GM18508 (cell line): ENCODE results near the gene TRNP1.
"Not testable (repeated sequence)": the region's sequence is repeated elsewhere in the genome, so short reads cannot be mapped to it uniquely, and the experiment has no call there.

Experiments
- ATAC-seq: cut with Tn5 transposase; IDR thresholded peaks from one replicate; pipeline ENCODE4 v1.9.1; 2021; ENCODE audit warnings: moderate number of reproducible peaks; ENCODE audit not compliant: insufficient read depth, unreplicated experiment

Gene TRNP1

DNA sequence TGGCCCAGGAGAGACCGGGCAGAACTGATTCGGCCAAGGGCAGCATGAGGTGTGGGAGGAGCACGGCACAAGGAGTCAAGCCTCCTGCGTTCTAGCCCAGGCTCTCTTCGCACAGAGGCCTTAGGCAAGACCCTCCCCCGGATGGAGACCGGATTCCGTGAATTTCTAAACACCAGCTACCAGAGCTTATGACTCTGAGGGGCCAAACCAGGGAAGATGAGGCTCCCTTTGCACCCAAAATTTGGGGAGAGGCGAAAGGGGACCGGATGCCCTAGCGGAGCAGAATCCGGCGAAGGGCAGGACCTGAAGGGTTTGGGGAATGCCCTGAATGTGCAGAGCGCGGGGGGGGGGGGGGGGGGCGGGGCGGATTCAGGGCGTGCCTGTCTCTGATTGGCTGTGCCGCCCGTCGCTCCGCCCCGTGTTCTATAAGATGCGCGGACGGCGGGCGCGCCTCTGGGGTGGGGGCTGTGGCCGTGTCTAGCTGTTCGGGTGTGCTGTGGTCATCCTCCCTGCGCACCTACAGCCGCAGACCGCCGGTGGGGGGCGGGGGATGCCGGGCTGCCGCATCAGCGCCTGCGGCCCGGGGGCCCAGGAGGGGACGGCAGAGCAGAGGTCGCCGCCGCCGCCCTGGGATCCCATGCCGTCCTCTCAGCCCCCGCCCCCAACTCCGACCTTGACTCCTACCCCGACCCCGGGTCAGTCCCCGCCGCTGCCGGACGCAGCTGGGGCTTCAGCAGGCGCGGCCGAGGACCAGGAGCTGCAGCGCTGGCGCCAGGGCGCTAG lies at the start of gene TRNP1:
TRNP1 (plus strand) TSS at position 456 of the 783 bp plus-strand sequence; CDS start at position 551, 95 bp downstream.
- ATAC-seq, result no peak

GRCh38 chr1:26945138-26945537 lies 48.4 kb upstream of the TRNP1 start:
- ATAC-seq, result no peak

DNA sequence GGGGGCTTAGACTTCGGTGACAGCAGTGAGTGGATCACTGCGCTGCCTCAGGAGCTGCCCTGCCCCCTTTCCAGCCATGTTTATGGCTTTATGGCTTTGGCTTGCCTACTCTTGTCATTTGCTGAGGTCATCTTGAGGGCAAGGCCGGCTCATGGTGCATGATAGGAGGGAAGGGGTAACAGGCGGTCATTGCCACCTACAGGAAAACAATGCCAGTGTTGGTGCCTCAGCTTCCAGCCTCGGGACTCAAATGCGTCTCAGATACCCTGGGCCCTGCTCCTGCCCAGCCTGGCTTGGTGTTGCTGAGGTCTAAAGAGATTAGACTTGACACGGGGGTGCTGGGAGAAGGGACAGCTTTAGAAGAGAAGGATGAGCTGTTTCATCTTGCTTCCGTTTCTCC lies 47.8 kb upstream of the TRNP1 start:
- ATAC-seq, result no peak

DNA sequence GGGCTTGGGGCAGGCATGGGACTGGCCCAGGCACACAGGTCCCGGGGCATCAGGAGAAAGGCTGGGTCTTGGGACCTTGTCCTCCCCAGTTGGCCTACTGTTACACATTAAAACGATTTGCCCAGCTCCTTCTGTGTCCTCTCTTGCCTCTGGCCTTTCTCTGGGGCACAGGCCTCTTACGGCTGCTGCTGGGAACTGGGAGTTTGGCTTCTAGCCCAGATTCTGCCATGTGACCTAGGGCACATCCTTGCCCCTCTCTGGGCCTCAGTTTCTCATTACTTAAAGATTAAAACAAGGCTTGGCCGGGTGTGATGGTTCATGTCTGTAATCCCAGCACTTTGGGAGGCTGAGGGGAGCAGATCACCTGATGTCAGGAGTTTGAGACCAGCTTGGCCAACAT lies 47.2 kb upstream of the TRNP1 start:
- ATAC-seq, result no peak

DNA sequence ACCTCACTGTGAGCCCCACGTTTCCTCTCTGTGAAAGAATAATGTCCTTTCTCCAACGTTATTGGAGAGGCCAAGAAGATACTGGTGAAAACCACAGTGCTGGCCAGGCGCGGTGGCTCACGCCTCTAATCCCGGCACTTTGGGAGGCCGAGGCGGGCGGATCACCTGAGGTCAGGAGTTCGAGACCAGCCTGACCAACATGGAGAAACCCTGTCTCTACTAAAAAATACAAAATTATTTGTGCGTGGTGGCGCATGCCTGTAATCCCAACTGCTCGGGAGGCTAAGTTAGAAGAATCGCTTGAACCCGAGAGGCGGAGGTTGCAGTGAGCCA lies 44.8 kb upstream of the TRNP1 start:
- not testable (repeated sequence) for ATAC-seq

DNA sequence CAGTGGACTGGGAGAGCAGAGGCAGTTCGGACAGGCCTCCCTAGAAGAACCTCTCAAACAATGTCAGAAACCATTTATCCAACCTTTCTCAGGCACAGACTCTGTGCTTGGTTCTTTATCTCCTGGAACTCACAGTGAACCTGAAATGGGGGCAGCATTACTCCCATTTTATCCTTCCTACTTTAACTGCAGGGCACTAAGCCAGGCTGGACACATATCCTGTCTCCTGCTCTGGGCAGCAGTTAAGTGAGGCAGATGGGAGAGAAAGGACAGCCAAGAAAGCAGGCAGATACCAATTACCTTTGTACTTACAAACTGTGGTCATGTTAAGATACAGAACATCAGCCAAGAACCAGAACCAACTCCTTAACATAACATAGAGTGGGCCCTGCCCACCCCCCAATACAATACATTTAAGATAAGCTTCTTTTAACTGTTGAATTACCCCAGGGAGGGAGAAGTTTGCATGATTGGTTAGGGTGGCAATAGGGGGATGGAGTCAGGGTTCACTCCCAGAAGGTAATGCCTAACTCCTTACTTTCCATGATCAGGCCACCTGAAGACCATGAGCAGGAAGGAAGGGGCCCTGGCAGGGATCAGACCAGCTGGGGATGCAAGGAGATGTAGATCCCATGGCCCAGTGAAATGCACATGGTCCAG lies 44.1 kb upstream of the TRNP1 start:
- no peak for ATAC-seq

DNA sequence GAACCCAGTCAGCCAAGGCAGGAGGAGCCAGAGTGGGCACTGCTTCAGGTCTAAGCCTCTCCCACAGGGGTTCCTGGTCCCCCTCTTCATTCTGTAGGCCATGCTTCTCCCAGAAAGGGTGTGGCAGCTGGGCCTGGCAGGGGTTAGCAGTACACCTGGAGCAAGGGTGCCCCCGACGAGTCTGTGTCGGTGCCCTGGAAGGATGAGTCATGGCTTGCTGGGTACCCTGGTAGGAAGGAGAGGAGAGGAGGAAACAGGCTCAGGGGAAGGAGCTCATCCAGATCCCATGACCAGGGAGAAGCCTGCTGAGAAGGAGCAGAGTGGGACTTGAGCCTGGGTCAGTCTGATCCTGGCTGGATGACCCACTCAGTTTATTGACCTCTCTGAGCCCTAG lies 43.6 kb upstream of the TRNP1 start:
- no peak for ATAC-seq

DNA sequence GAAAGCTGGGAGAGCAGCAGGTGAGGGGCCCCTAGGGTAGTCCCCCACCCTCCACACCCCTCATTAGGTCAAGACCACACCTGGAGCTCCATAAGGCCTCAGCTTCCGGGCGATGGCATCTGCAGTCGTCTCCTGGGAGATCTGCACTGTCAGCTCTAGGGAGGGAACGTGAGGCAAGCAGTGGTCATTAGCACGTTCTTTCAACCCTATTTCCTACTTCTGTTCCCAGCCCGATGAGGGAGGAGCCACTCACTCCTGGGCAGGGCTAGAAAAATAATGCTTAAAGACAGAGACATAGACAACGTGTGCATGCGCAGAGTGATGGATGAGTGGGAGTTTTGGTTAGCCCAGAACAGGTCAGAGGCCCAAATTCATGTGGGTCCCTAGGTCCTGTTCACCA lies 42.9 kb upstream of the TRNP1 start:
- no peak for ATAC-seq

- no peak for ATAC-seq
Measured at GRCh38 chr1:26951216-26951615, 42.3 kb upstream of the TRNP1 start.

DNA sequence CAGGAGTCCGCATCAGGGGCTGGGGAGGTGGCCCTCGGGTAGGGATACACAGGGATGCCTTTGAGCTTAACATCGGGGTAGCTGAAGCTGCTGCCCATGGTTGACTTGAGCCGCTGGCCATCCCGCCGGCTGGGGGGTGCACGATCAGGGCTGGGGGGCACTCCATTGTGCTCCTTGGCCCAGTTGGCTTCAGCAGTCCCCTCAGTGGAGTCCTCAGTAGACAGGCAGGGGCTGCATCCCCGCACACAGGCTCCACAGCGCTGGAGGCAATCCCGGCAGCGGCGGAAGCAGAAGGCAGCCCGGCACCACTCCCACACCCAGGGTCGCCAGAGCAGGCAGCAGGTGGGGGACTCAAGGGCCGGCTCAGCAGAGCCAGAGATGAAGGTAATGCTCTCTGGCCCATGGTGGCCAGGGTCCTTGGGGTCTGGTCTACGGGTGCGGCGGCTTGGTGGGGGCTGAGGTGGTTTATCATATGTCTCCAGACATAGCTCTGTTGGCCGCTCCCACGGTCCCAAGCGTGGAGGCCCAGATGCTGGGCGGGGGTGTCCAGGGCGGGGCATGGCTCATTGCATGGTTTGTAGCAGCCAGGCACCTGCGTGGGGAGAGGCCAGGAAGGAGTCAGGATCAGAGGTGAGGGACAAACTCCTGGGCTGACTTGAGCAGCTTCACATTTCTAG lies 41.5 kb upstream of the TRNP1 start:
- no peak for ATAC-seq

GRCh38 chr1:26953374-26953773 lies 40.1 kb upstream of the TRNP1 start:
- no peak for ATAC-seq

DNA sequence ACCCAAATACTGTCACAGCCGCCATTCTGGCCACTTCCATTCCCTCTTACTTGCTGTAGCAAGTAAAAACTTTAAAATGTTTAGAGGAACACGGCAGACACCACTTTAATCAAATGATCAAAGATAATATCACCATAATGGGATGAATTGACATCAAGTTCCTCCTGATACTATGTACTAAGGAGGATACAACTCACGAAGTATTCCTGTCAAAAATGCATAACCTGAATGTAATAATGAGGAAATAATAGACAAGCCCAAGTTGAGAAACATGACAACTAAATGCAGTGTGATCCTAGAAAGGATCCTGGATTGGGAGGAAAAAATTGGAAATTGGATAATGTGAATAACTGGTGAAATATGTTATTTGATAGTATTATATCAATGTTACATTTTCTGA lies 37.2 kb upstream of the TRNP1 start:
- ATAC-seq, result no peak

- ATAC-seq, result no peak
Measured at GRCh38 chr1:26957306-26957705, 36.2 kb upstream of the TRNP1 start.

DNA sequence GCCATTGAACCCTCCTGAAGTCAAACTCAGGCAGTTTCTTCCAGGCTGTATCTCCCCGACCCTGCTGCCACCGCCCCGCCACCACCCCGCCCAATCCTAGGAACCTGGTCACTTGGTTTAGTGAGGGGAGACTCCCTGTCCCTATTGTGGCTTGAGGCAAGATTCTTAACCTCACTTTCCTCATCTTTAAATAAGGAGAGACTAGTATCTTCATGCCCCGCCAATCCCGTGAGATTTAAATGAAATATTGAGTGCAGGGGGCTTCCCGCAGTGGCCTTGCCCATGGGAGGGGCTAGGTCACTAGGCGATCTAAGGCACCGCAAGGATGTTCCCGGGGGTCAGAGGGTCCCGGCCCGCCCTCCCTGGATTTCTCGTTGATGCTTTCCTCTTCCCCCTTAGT lies 34.2 kb upstream of the TRNP1 start:
- no peak for ATAC-seq

GRCh38 chr1:26959722-26960624 lies 33.5 kb upstream of the TRNP1 start, which contains the start of gene KDF1:
KDF1 (minus strand) TSS chr1:26960468; CDS start chr1:26952380, 8,088 bp downstream.
- no peak for ATAC-seq

DNA sequence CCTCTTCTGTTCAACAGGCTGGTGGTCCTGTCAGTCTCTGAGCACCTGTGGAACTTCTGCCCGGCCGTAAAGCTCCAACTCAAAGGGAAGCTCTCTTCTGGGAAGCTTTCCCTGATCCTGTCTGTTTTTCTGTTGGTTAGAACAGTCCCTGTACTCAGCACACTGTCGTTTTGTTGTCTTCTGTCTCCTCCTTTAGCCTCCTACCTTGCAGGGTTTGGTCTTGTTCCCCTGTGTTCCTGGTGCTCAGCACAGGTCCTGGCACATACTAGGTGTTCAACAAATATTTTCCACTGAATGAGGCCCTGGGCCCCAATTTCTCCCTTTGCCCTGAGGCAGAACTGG lies 32.9 kb upstream of the TRNP1 start:
- ATAC-seq, result no peak

GRCh38 chr1:26961826-26962225 lies 31.7 kb upstream of the TRNP1 start:
- ATAC-seq, result no peak

GRCh38 chr1:26965213-26965612 lies 28.3 kb upstream of the TRNP1 start:
- ATAC-seq, result no peak

- ATAC-seq, result no peak
Measured at GRCh38 chr1:26965628-26966027, 27.9 kb upstream of the TRNP1 start.

DNA sequence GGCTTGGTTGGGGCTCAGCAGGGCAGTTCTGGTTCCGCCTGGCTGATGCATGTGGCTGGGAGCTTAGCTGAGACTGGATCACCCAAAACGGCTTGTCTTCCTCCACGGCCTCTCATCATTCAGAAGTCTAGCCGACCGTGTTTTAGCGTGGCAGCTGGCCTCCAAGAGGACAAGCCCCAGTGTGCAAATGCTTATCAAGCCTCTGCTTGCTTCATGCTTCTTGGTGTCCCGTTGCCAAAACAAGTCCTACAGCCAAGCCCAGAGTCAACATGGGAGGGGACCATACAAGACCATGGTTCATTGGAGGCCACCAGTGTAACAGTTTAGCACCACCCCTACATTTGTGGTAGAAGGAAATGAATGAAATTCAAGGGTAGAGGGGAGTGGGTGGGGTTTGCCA lies 22.7 kb upstream of the TRNP1 start:
- no peak for ATAC-seq

GRCh38 chr1:26971590-26971989 lies 21.9 kb upstream of the TRNP1 start:
- ATAC-seq, result no peak
